ENCODE results near the gene ARSG. TPM values are rescaled to one million over a fixed set of nuclear protein-coding genes. Genes with fewer than 3 reads are reported as not detected.
"Not testable (repeated sequence)": the region's sequence is repeated elsewhere in the genome, so short reads cannot be mapped to it uniquely, and the experiment has no call there.

The ARSG gene
- polyA plus RNA-seq, 3 donors: 4.2 to 6.8 (median 5.0) TPM

DNA sequence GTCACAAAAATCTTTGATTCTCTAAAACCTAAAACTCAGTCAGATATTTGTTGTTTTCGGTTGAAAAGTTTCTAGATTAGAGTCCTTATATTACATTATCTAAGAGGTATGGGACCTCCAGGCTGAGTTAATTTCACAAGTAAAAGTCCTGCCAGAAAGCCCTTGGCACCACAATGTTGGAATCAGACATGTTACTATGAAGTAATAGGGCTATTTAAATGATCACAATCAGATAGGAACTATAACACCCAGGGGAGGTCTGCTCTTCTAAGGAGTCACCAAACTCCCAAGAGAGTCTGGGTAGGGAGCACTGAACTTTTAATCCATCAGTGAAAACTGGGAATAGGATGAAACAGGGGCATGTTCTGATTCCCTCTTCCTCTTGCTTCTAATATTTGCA is 111.8 kb downstream of the ARSG start:
- DNase-seq (ENCODE audit: extremely low read depth in 1 of 11, low read depth in 9 of 11, low spot score in 4 of 11): no peak

GRCh38 chr17:68403837-68404236 is 112.5 kb downstream of the ARSG start:
- not testable (repeated sequence) for DNase-seq (ENCODE audit: extremely low read depth in 1 of 11, low read depth in 9 of 11, low spot score in 4 of 11)

GRCh38 chr17:68407656-68408055 is 116.4 kb downstream of the ARSG start:
- not testable (repeated sequence) for DNase-seq (ENCODE audit: extremely low read depth in 1 of 11, low read depth in 9 of 11, low spot score in 4 of 11)

- not testable (repeated sequence) for DNase-seq (ENCODE audit: extremely low read depth in 1 of 11, low read depth in 9 of 11, low spot score in 4 of 11)
Observed at GRCh38 chr17:68413597-68414560, 122.6 kb downstream of the ARSG start.

GRCh38 chr17:68414901-68415300 is 123.6 kb downstream of the ARSG start:
- not testable (repeated sequence) for DNase-seq (ENCODE audit: extremely low read depth in 1 of 11, low read depth in 9 of 11, low spot score in 4 of 11)

- no peak for DNase-seq (ENCODE audit: extremely low read depth in 1 of 11, low read depth in 9 of 11, low spot score in 4 of 11)
Observed at GRCh38 chr17:68417317-68417716, 126.0 kb downstream of the ARSG start.

DNA sequence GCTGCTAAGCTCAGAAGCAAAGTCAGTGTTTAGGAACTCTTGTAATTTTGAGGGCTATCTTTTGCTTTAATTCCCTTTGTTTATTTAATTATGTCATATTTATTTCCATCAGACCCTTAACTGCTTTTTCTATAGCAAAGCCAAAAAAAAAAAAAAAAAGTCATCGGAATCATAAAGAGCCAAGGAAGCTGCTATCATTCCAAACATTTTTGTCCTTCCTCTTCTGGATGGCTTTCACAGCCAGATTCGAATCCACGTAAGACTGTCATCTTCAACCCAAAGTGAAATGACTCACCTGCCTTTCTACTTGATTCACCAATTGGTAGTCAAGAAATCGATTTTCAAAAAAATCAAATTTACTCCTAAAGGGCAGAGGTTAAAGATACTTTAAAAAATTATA is 127.6 kb downstream of the ARSG start:
- DNase-seq (ENCODE audit: extremely low read depth in 1 of 11, low read depth in 9 of 11, low spot score in 4 of 11): no peak

- DNase-seq (ENCODE audit: extremely low read depth in 1 of 11, low read depth in 9 of 11, low spot score in 4 of 11): no peak
Observed at GRCh38 chr17:68420065-68420464, 128.8 kb downstream of the ARSG start.

DNA sequence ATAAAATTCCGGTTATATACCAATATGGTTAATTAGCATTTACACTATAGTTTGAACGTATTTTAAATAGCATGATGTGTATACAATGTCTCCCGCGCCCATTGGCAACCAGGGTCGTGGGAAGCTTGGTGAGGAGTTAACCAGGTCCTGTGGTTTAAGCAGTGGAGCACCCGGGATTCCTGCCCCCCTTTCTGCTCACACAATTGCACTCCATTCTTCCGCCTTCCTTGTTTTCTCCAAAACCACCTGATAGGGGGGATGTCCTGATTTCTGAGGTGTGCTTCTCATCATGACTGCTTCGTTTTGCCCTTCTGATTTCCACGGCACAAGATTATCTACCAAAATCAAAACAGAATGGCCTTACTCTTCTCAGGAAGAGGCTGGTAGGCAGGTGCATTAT is 130.2 kb downstream of the ARSG start:
- no peak for DNase-seq (ENCODE audit: extremely low read depth in 1 of 11, low read depth in 9 of 11, low spot score in 4 of 11)

- no peak for DNase-seq (ENCODE audit: extremely low read depth in 1 of 11, low read depth in 9 of 11, low spot score in 4 of 11)
Observed at GRCh38 chr17:68422821-68423220, 131.5 kb downstream of the ARSG start.

DNA sequence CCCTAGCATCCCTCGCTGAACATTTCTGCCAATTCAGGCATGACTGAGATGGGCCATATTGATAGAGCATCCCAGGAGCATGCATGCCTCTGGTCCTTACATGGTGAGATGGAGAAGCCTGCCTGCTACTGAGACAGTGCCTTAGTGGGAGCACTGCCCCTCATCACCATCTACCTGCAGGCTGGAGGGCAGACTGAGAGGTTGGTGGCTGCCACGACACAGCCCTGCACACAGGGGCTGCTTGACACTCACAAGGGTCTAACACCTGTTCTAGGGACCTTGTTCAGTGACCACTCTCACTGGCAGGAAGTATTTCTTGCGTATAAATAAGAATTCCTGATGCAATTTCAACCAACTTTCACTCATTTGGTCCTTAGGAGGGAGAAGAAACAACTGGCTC is 132.0 kb downstream of the ARSG start:
- no peak for DNase-seq (ENCODE audit: extremely low read depth in 1 of 11, low read depth in 9 of 11, low spot score in 4 of 11)

DNA sequence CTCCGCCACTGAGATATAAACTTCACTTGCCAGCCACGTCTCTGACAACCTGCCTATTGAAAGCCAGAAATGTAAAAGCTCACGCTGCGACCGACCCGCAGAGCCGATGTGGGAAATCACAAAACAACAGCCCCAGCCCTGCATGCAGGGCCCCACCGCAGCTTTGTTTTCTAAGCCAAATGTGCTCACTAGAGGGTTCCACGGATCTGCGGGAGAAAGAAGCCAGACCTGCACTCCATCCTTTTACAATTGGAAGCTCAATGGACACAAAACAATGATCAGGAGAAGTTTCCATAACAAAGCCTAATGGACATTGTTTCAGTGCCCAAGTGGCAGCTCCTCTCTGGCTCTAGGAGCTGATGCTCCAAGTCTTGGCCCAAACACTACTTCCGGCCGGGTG is 132.9 kb downstream of the ARSG start:
- no peak for DNase-seq (ENCODE audit: extremely low read depth in 1 of 11, low read depth in 9 of 11, low spot score in 4 of 11)

GRCh38 chr17:68424861-68425260 is 133.6 kb downstream of the ARSG start:
- DNase-seq (ENCODE audit: extremely low read depth in 1 of 11, low read depth in 9 of 11, low spot score in 4 of 11): no peak

DNA sequence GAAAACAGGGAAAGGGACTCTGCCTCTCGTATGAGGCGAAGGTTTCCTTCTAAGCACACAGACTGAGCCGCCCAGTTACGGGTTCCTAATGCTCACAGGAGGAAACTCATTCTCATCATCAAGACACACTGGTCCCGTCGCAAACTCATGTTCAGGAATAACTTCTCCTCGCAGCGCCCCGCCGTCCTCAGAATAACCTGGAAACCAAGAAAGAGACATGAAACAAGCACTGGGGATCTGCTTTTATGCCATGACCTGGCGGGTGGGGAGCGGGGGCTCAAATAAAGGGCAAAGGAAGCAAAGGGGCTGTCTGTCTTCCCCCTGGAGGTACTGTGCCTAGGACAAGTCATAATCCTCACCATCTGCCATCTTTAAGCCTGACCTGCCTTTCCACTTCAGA is 134.7 kb downstream of the ARSG start:
- no peak for DNase-seq (ENCODE audit: extremely low read depth in 1 of 11, low read depth in 9 of 11, low spot score in 4 of 11)

DNA sequence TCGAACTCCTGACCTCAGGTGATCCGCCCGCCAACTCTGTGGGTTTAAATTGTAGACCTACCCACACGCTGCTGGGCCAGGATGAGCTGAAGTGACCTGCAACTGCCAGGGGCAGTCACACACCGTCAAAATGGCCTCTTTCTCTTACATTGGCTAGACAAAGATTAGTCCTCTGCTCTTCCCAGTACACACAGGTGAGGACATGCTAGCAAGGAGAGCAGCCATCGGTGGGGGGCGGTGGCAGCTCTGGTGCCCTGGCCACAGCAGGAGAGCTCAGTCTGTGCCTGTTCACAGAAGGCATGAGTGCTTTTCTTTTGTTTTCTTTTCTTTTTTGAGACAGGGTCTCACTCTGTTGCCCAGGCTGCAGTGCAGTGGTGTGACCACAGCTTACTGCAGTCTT is 136.3 kb downstream of the ARSG start:
- no peak for DNase-seq (ENCODE audit: extremely low read depth in 1 of 11, low read depth in 9 of 11, low spot score in 4 of 11)

GRCh38 chr17:68428498-68429172 is 137.3 kb downstream of the ARSG start:
- DNase-seq (ENCODE audit: extremely low read depth in 1 of 11, low read depth in 9 of 11, low spot score in 4 of 11): no peak

DNA sequence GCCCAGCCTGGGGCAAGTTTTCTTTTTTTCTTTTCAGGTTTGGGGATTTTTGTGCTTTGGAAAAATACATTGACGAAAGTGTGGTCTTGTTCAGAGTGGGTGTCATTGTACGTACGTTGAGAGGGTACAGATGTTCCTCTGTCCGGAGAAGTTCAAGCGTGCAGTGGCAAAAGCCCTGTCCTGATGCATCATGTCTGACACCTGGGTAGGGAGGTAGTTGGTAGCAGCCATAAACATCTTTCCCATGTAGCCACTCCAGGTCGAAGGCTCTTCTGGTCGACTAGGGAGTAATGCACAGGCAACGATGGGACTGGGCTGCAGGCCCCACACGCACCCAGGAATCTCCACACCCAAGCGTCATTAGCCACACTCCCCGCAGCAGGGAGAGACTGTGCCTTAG is 138.6 kb downstream of the ARSG start:
- no peak for DNase-seq (ENCODE audit: extremely low read depth in 1 of 11, low read depth in 9 of 11, low spot score in 4 of 11)

DNA sequence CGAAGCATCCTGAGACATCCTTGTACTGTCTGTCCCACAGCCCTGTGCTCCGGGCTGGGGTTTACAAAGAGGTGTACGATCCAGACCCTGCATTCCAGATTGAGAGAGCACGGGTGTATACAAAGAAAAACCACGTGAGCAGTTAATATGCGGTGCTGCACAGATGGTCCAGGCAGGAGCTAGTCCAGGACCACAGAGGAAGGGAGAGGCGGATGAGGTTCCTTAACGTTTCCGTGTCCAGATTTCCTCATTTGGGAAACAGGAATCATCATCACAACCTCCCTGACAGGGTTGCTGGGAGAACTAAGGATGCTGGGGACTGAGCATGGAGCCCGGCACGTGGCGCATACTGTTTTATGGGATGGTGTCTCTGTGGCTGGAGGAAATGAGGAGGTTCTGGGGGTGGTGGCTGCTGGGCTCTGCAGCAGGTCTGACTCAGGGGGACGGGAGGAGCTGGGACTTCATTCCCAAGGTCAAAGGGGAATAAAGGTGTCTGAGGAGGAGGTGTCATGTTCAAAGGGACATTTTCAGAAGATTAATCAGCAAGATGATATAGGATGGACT is 139.8 kb downstream of the ARSG start:
- no peak for DNase-seq (ENCODE audit: extremely low read depth in 1 of 11, low read depth in 9 of 11, low spot score in 4 of 11)

GRCh38 chr17:68431661-68432071 is 140.4 kb downstream of the ARSG start:
- DNase-seq (ENCODE audit: extremely low read depth in 1 of 11, low read depth in 9 of 11, low spot score in 4 of 11): no peak
